HG03558 (cell line): ENCODE results near the gene WDR20.
"Not testable (repeated sequence)": the region's sequence is repeated elsewhere in the genome, so short reads cannot be mapped to it uniquely, and the experiment has no call there.

ENCODE experiments used
- ATAC-seq: cut with Tn5 transposase; IDR thresholded peaks from one replicate; pipeline ENCODE4 v1.9.1; 2021; ENCODE audit warnings: moderate number of reproducible peaks; ENCODE audit not compliant: unreplicated experiment; ENCODE audit errors: extremely low read depth

The WDR20 gene

GRCh38 chr14:102131741-102132140, 8.0 kb upstream of the WDR20 start:
- ATAC-seq, result no peak

- ATAC-seq, result not testable (repeated sequence)
Measured at GRCh38 chr14:102134021-102134420, 5.7 kb upstream of the WDR20 start.

GRCh38 chr14:102134719-102135118, 5.0 kb upstream of the WDR20 start:
- ATAC-seq, result not testable (repeated sequence)

GRCh38 chr14:102135456-102135855, 4.2 kb upstream of the WDR20 start:
- not testable (repeated sequence) for ATAC-seq

- no peak for ATAC-seq
Measured at GRCh38 chr14:102138535-102138934, 1.2 kb upstream of the WDR20 start.

GRCh38 chr14:102138961-102139285, 774 bp upstream of the WDR20 start:
- no peak for ATAC-seq

- peak; percentile 8 for ATAC-seq
Measured at GRCh38 chr14:102140027-102140749, 491 bp downstream of the WDR20 start.

- no peak for ATAC-seq
Measured at GRCh38 chr14:102140750-102141145, 1.1 kb downstream of the WDR20 start.

- ATAC-seq, result no peak
Measured at GRCh38 chr14:102141797-102142196, 2.1 kb downstream of the WDR20 start.

- no peak for ATAC-seq
Measured at GRCh38 chr14:102144914-102145313, 5.2 kb downstream of the WDR20 start.

- ATAC-seq, result no peak
Measured at GRCh38 chr14:102145395-102145794, 5.7 kb downstream of the WDR20 start.

GRCh38 chr14:102146423-102146822, 6.7 kb downstream of the WDR20 start:
- ATAC-seq, result no peak

- no peak for ATAC-seq
Measured at GRCh38 chr14:102150083-102150482, 10.4 kb downstream of the WDR20 start.

- ATAC-seq, result no peak
Measured at GRCh38 chr14:102150744-102151143, 11.0 kb downstream of the WDR20 start.

- ATAC-seq, result not testable (repeated sequence)
Measured at GRCh38 chr14:102151411-102151810, 11.7 kb downstream of the WDR20 start.

GRCh38 chr14:102154121-102154520, 14.4 kb downstream of the WDR20 start:
- no peak for ATAC-seq

- no peak for ATAC-seq
Measured at GRCh38 chr14:102154821-102155549, 15.3 kb downstream of the WDR20 start.

- ATAC-seq, result no peak
Measured at GRCh38 chr14:102157346-102157745, 17.6 kb downstream of the WDR20 start.

- no peak for ATAC-seq
Measured at GRCh38 chr14:102158797-102159196, 19.1 kb downstream of the WDR20 start.

- no peak for ATAC-seq
Measured at GRCh38 chr14:102159841-102160240, 20.1 kb downstream of the WDR20 start.

GRCh38 chr14:102162487-102162886, 22.8 kb downstream of the WDR20 start:
- ATAC-seq, result no peak

GRCh38 chr14:102164241-102164641, 24.5 kb downstream of the WDR20 start:
- ATAC-seq, result no peak
